Immature natural killer cell (primary cell): Measurements from ENCODE around the gene OPA1. TPM values are rescaled to one million over a fixed set of nuclear protein-coding genes. Genes with fewer than 3 reads are reported as not detected.
"Not testable (repeated sequence)": the region's sequence is repeated elsewhere in the genome, so short reads cannot be mapped to it uniquely, and the experiment has no call there.

Source experiments
- DNase-seq, 3 donors: peaks; one replicate each; pipeline ENCODE4 v3.0.0; 2022; ENCODE audit warnings: mixed read lengths in 1 of 3
- H3K27ac Mint-ChIP-seq, 6 donors: one replicate each; pipeline ENCODE4 v1.8.0; 2020; ENCODE audit warnings: mixed read lengths in 6 of 6, mild to moderate bottlenecking in 5 of 6, inconsistent platforms in 4 of 6, moderate library complexity in 3 of 6
- H3K27me3 Mint-ChIP-seq, 3 donors: one replicate each; pipeline ENCODE4 v1.8.0; 2020 to 2021; ENCODE audit warnings: low read depth in 3 of 3, mild to moderate bottlenecking in 3 of 3, mixed read lengths in 3 of 3, moderate library complexity in 3 of 3, inconsistent platforms in 1 of 3
- H3K36me3 Mint-ChIP-seq, 3 donors: one replicate each; pipeline ENCODE4 v1.8.0; 2020; ENCODE audit warnings: mixed read lengths in 3 of 3, inconsistent platforms in 2 of 3, mild to moderate bottlenecking in 2 of 3
- H3K4me1 Mint-ChIP-seq, 2 donors: one replicate each; pipeline ENCODE4 v1.8.0; 2020; ENCODE audit warnings: inconsistent platforms in 2 of 2, mild to moderate bottlenecking in 2 of 2, mixed read lengths in 2 of 2, moderate library complexity in 1 of 2
- H3K4me3 Mint-ChIP-seq, 5 donors: one replicate each; pipeline ENCODE4 v1.8.0; 2020; ENCODE audit warnings: mild to moderate bottlenecking in 5 of 5, mixed read lengths in 5 of 5, inconsistent platforms in 3 of 5, moderate library complexity in 3 of 5
- H3K9me3 Mint-ChIP-seq, 6 donors: one replicate each; pipeline ENCODE4 v1.8.0; 2020; ENCODE audit warnings: mild to moderate bottlenecking in 6 of 6, mixed read lengths in 6 of 6, inconsistent platforms in 4 of 6, moderate library complexity in 3 of 6
- polyA plus RNA-seq, 3 donors: library from polyadenylated mRNA; unstranded; fragments of 300-500 nt; fragmentation: Illumina TruSeq; gene quantifications; one replicate each; pipeline ENCODE4 v1.2.3, GENCODE V29; 2021

The OPA1 gene
- polyA plus RNA-seq, 3 donors from 2014 or later: 14.5 to 27.3 (median 15.7) TPM

GRCh38 chr3:193598202-193598601 is 5.2 kb downstream of the OPA1 start:
- DNase-seq: no peak
- Mint-ChIP-seq H3K36me3 (peaks cover 0 to 5% (median 4%) of the 10 kb centered on the region in 3 donors), H3K27me3 (peaks cover 0 to 6% (median 4%) of the 10 kb centered on the region in 3 donors), H3K9me3 (no peaks in the 10 kb centered on the region), H3K27ac (peak overlapping the region in 2 of 6 donors; percentile 5 to 77), H3K4me1 (peaks cover 50 to 94% of the 10 kb centered on the region in 2 donors), H3K4me3 (no peak overlapping the region)

GRCh38 chr3:193599393-193599792 is 6.4 kb downstream of the OPA1 start:
- H3K27ac Mint-ChIP-seq: peak overlapping the region in 5 of 6 donors; percentile 5 to 55 (median 6)
- H3K9me3 Mint-ChIP-seq: no peaks in the 10 kb centered on the region
- H3K27me3 Mint-ChIP-seq: peaks cover 0 to 1% (median 0%) of the 10 kb centered on the region in 3 donors
- H3K36me3 Mint-ChIP-seq: peaks cover 0 to 5% (median 4%) of the 10 kb centered on the region in 3 donors
- peaks cover 42 to 88% of the 10 kb centered on the region in 2 donors for H3K4me1 Mint-ChIP-seq
- H3K4me3 Mint-ChIP-seq: peak overlapping the region in 2 of 5 donors; percentile 21 to 28
- no peak for DNase-seq

GRCh38 chr3:193605876-193606275 is 12.9 kb downstream of the OPA1 start:
- H3K36me3 Mint-ChIP-seq: peaks cover 0 to 3% (median 0%) of the 10 kb centered on the region in 3 donors
- no peaks in the 10 kb centered on the region for H3K27me3 Mint-ChIP-seq
- H3K9me3 Mint-ChIP-seq: no peaks in the 10 kb centered on the region
- no peak overlapping the region for H3K4me3 Mint-ChIP-seq
- no peak overlapping the region for H3K27ac Mint-ChIP-seq
- DNase-seq: peak; percentile 48 to 56 (median 52)
- H3K4me1 Mint-ChIP-seq: peaks cover 35 to 68% of the 10 kb centered on the region in 2 donors

DNA sequence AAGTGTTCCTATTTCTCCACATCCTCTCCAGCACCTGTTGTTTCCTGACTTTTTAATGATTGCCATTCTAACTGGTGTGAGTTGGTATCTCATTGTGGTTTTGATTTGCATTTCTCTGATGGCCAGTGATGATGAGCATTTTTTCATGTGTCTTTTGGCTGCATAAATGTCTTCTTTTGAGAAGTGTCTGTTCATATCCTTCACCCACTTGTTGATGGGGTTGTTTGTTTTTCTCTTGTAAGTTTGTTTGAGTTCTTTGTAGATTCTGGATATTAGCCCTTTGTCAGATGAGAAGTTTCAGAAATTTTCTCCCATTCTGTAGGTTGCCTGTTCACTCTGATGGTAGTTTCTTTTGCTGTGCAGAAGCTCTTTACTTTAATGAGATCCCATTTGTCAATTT is 13.9 kb downstream of the OPA1 start:
- H3K36me3 Mint-ChIP-seq, H3K27ac Mint-ChIP-seq, H3K27me3 Mint-ChIP-seq, DNase-seq, H3K9me3 Mint-ChIP-seq, H3K4me3 Mint-ChIP-seq: not testable (repeated sequence)
- H3K4me1 Mint-ChIP-seq: peaks cover 36 to 67% of the 10 kb centered on the region in 2 donors

DNA sequence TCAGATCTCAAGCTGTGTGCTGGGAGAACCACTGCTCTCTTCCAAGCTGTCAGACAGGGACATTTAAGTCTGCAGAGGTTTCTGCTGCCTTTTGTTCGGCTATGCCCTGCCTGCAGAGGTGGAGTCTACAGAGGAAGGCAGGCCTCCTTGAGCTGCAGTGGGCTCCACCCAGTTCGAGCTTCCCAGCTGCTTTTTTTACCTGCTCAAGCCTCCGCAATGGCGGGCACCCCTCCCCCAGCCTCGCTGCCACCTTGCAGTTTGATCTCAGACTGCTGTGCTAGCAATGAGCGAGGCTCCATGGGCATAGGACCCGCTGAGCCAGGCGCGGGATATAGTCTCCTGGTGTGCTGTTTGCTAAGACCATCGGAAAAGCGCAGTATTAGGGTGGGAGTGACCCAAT is 17.5 kb downstream of the OPA1 start:
- not testable (repeated sequence) for DNase-seq, H3K9me3 Mint-ChIP-seq, H3K27ac Mint-ChIP-seq, H3K4me3 Mint-ChIP-seq, H3K27me3 Mint-ChIP-seq, H3K36me3 Mint-ChIP-seq
- H3K4me1 Mint-ChIP-seq: peaks cover 50 to 79% of the 10 kb centered on the region in 2 donors

DNA sequence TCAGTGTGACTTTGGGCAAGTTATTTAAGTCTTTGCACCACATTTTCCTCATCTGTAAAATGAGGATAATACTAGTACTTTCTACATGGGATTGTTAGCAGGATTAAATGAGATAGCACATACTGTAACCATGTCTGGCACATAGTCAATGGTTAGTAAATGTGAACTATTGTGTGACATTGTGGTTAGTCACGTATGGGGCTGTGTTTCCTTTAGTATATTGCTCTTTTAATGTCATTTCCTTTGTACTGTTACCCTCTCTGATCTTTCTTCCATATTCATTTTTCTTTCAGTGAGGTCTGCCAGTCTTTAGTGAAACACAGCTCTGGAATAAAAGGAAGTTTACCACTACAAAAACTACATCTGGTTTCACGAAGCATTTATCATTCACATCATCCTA is 21.4 kb downstream of the OPA1 start:
- peak; percentile 5 to 33 (median 22) for DNase-seq
- H3K4me3 Mint-ChIP-seq: peak overlapping the region in 4 of 5 donors; percentile 1 to 32 (median 20)
- H3K36me3 Mint-ChIP-seq: peaks cover 11 to 23% (median 13%) of the 10 kb centered on the region in 3 donors
- peak overlapping the region in 4 of 6 donors; percentile 28 to 85 (median 70) for H3K27ac Mint-ChIP-seq
- peaks cover 37 to 50% of the 10 kb centered on the region in 2 donors for H3K4me1 Mint-ChIP-seq
- H3K27me3 Mint-ChIP-seq: no peaks in the 10 kb centered on the region
- H3K9me3 Mint-ChIP-seq: no peaks in the 10 kb centered on the region

GRCh38 chr3:193617628-193618027 is 24.6 kb downstream of the OPA1 start:
- Mint-ChIP-seq H3K27me3 (no peaks in the 10 kb centered on the region), H3K27ac (peak overlapping the region in 1 of 6 donors; percentile 41), H3K9me3 (no peaks in the 10 kb centered on the region), H3K36me3 (peaks cover 16 to 27% (median 22%) of the 10 kb centered on the region in 3 donors), H3K4me1 (peaks cover 22 to 38% of the 10 kb centered on the region in 2 donors), H3K4me3 (no peak overlapping the region)
- DNase-seq: no peak

DNA sequence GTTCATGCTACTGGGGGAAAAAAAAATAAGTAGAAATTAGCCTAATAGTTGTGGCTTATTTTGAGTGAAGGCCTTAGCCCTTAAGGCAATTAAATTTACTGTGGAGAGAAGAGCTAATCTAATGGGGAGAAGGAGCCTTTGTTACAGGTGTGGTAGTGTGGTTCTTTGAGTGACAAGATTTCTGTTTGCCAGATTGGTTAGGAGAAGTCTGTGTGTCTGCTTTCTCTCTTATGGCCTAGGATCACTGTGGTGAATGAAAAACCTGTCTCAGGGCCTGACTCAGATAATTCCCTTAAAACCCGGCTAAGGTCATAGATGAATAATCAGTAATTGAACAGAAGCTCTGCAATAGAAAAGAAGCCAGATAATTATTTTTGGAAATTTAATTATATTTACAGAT is 27.0 kb downstream of the OPA1 start:
- H3K4me1 Mint-ChIP-seq: peaks cover 3 to 15% of the 10 kb centered on the region in 2 donors
- peaks cover 20 to 26% (median 25%) of the 10 kb centered on the region in 3 donors for H3K36me3 Mint-ChIP-seq
- H3K27ac Mint-ChIP-seq: peak overlapping the region in 1 of 6 donors; percentile 51
- no peaks in the 10 kb centered on the region for H3K27me3 Mint-ChIP-seq
- no peaks in the 10 kb centered on the region for H3K9me3 Mint-ChIP-seq
- no peak overlapping the region for H3K4me3 Mint-ChIP-seq
- no peak for DNase-seq

- no peak for DNase-seq
- H3K27ac Mint-ChIP-seq: no peak overlapping the region
- H3K27me3 Mint-ChIP-seq: no peaks in the 10 kb centered on the region
- peaks cover 1 to 12% of the 10 kb centered on the region in 2 donors for H3K4me1 Mint-ChIP-seq
- H3K4me3 Mint-ChIP-seq: no peak overlapping the region
- peaks cover 20 to 25% (median 24%) of the 10 kb centered on the region in 3 donors for H3K36me3 Mint-ChIP-seq
- no peaks in the 10 kb centered on the region for H3K9me3 Mint-ChIP-seq
Observed at GRCh38 chr3:193620650-193621049, 27.6 kb downstream of the OPA1 start.

DNA sequence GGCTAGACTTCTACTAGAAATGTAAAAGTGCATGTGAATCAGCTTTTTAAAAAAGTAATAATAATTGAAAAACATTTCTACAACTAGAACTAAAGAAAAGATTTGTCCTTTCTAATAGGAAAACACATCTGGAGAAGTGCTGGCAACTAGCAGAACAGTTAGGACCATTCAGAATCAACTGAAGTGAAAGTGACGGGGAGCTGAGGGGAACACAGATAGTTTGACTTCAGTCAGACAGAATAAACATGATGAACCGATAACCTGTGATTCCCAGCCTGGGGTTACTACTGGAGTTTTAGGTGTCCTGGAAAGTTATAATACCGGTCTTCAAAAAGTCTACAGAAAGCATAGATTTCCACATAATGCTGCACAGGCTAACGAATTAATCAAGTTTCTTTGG is 28.1 kb downstream of the OPA1 start:
- no peaks in the 10 kb centered on the region for H3K9me3 Mint-ChIP-seq
- H3K27ac Mint-ChIP-seq: no peak overlapping the region

DNA sequence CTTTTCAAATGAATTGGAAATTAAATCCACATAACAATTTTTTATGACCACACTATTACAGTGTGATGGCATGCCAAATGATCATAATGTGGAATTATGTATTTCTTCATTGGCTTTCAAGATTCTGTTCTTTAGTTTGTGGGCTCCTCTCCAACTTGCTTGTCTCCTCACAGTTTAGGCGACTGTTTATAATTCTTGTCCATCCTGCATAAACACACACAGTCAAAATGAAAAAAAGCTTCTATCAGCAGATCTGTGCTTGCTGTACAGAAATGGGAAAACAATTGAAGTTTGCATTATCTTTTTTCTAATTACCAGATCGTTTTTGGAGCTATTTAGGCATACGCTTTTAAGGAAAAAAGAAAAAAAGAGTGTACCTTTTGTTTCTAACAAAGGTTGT is 37.0 kb downstream of the OPA1 start:
- H3K4me1 Mint-ChIP-seq: peaks cover 0 to 1% of the 10 kb centered on the region in 2 donors
- H3K9me3 Mint-ChIP-seq: no peaks in the 10 kb centered on the region
- peaks cover 3 to 23% (median 11%) of the 10 kb centered on the region in 3 donors for H3K36me3 Mint-ChIP-seq
- no peaks in the 10 kb centered on the region for H3K27me3 Mint-ChIP-seq
- DNase-seq: no peak
- H3K27ac Mint-ChIP-seq: no peak overlapping the region
- H3K4me3 Mint-ChIP-seq: no peak overlapping the region

More for the DNA sequence above, 28.1 kb downstream of the OPA1 start:
- DNase-seq: no peak
- Mint-ChIP-seq H3K27me3 (no peaks in the 10 kb centered on the region), H3K4me3 (no peak overlapping the region), H3K4me1 (peaks cover 1 to 12% of the 10 kb centered on the region in 2 donors), H3K36me3 (peaks cover 20 to 27% (median 25%) of the 10 kb centered on the region in 3 donors)

DNA sequence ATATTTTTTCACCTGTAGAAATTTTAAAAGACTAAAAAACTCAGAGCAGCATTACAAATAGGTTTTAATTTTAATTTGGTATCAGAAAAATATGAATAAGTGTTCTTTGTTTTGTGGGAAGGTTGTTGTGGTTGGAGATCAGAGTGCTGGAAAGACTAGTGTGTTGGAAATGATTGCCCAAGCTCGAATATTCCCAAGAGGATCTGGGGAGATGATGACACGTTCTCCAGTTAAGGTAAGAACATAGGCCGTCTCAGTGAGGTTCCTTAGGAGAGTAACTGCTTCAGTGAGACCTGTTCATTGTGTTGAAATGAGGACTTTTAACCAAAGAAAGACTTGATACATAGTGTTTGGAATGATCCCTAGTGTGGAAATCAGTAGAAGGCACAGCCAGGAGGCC is 44.8 kb downstream of the OPA1 start:
- H3K36me3 Mint-ChIP-seq: peaks cover 4 to 14% (median 12%) of the 10 kb centered on the region in 3 donors

GRCh38 chr3:193638833-193639232 is 45.8 kb downstream of the OPA1 start:
- Mint-ChIP-seq H3K27ac (no peak overlapping the region), H3K27me3 (no peaks in the 10 kb centered on the region), H3K4me3 (no peak overlapping the region), H3K9me3 (no peaks in the 10 kb centered on the region), H3K36me3 (peaks cover 4 to 13% (median 11%) of the 10 kb centered on the region in 3 donors), H3K4me1 (no peaks in the 10 kb centered on the region)
- DNase-seq: no peak

More for the DNA sequence above, 44.8 kb downstream of the OPA1 start:
- no peaks in the 10 kb centered on the region for H3K4me1 Mint-ChIP-seq
- H3K4me3 Mint-ChIP-seq: no peak overlapping the region
- no peak overlapping the region for H3K27ac Mint-ChIP-seq
- DNase-seq: no peak
- H3K9me3 Mint-ChIP-seq: no peaks in the 10 kb centered on the region
- H3K27me3 Mint-ChIP-seq: no peaks in the 10 kb centered on the region

DNA sequence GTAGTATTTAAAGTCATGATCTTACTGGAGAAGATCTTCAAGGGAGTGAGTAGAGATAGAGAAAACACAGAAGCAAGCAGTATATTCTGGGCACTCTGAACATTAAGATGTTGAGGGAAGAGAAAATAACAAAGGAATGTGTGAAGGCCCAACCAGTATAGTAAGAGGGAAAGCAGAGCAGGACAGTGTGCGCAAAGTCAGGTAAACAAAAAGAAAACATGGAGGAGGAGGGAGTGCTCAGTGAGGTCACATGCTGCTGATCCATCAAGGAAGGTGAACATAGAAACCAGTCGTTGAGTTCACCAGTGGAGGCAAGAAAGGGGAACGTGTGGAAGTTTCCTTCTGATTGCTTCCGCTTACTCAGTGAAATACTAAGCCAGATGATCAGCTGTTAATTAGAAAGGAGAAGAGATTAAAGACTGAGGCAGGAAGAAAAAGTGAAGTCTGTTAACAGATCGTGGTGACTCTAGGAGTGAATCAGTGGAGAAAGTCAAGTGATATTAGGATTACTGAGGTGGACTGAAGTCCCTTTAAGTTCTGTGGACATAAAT is 47.2 kb downstream of the OPA1 start:
- H3K27me3 Mint-ChIP-seq: no peaks in the 10 kb centered on the region
- no peak overlapping the region for H3K27ac Mint-ChIP-seq
- DNase-seq: no peak
- H3K4me3 Mint-ChIP-seq: no peak overlapping the region
- H3K36me3 Mint-ChIP-seq: peaks cover 6 to 16% (median 15%) of the 10 kb centered on the region in 3 donors
- H3K9me3 Mint-ChIP-seq: no peaks in the 10 kb centered on the region
- H3K4me1 Mint-ChIP-seq: no peaks in the 10 kb centered on the region
